Endodermal cell (in vitro differentiated cells): Measurements from ENCODE around the gene CYP26B1. TPM values are rescaled to one million over a fixed set of nuclear protein-coding genes. Genes with fewer than 3 reads are reported as not detected.

Experiments
- DNase-seq: peaks from one replicate; pipeline ENCODE4 v3.0.0-alpha.2; 2017
- H3K27ac ChIP-seq: 2 replicates; pipeline ENCODE4 v1.5.1; 2013; ENCODE audit warnings: mild to moderate bottlenecking, low read depth, low read length, moderate library complexity
- H3K27me3 ChIP-seq: 2 replicates; pipeline ENCODE4 v1.6.1; 2013; ENCODE audit warnings: mild to moderate bottlenecking, low read length, moderate library complexity; ENCODE audit not compliant: insufficient read depth, control insufficient read depth, poor library complexity, severe bottlenecking
- H3K36me3 ChIP-seq: 2 replicates; pipeline ENCODE4 v1.7.0; 2013; ENCODE audit warnings: mild to moderate bottlenecking, low read length, moderate library complexity; ENCODE audit not compliant: control insufficient read depth, insufficient read depth
- H3K4me1 ChIP-seq: one replicate; pipeline ENCODE4 v1.7.0; 2013; ENCODE audit warnings: low read length; ENCODE audit not compliant: control insufficient read depth, insufficient read depth
- H3K4me3 ChIP-seq: 2 replicates; pipeline ENCODE4 v1.5.1; 2013; ENCODE audit warnings: mild to moderate bottlenecking, low read length, moderate library complexity
- H3K9ac ChIP-seq: 2 replicates; pipeline ENCODE4 v1.6.1; 2013; ENCODE audit warnings: mild to moderate bottlenecking, low read length, moderate library complexity; ENCODE audit not compliant: poor library complexity, severe bottlenecking; ENCODE audit errors: extremely low read depth
- H3K9me3 ChIP-seq: 2 replicates; pipeline ENCODE4 v1.6.1; 2013; ENCODE audit warnings: mild to moderate bottlenecking, low read length, moderate library complexity; ENCODE audit not compliant: control insufficient read depth
- H3K27ac Mint-ChIP-seq: 2 replicates; pipeline ENCODE4 v1.8.0; 2020; ENCODE audit warnings: mixed read lengths
- H3K27me3 Mint-ChIP-seq: 2 replicates; pipeline ENCODE4 v1.8.0; 2021; ENCODE audit warnings: mild to moderate bottlenecking, mixed read lengths; ENCODE audit not compliant: insufficient read depth
- H3K36me3 Mint-ChIP-seq: 2 replicates; pipeline ENCODE4 v1.8.0; 2020; ENCODE audit warnings: low read depth, mixed read lengths
- H3K4me1 Mint-ChIP-seq: 2 replicates; pipeline ENCODE4 v1.8.0; 2020; ENCODE audit warnings: mixed read lengths
- H3K4me3 Mint-ChIP-seq: 2 replicates; pipeline ENCODE4 v1.8.0; 2020; ENCODE audit warnings: mild to moderate bottlenecking, moderate library complexity, mixed read lengths
- H3K9me3 Mint-ChIP-seq: 2 replicates; pipeline ENCODE4 v1.8.0; 2020; ENCODE audit warnings: mild to moderate bottlenecking, mixed read lengths
- WGBS, 2 experiments: methylation state at CpG; one replicate each; pipeline versions ENCODE4 v1.1.5 to v1.1.7; 2013; ENCODE audit warnings: missing lambda C conversion rate in 2 of 2, mixed read lengths in 1 of 2; ENCODE audit not compliant: insufficient coverage in 1 of 2, insufficient read length in 1 of 2; 5-methylcytosine and 5-hydroxymethylcytosine counted together
- total RNA-seq, 2 donors: library from RNA; stranded (reverse); fragmentation: NEBNext Ultra II Directional in 1 of 2; extraction: Animal tissue kit (Norgen Biotek cat#: 25700) in 1 of 2; gene quantifications; 2 replicates in 1 of 2; 3 replicates in 1 of 2; pipeline ENCODE4 v1.2.1, GENCODE V29; 2021
- TF ChIP-seq, protein P1 (sequence below): fragments of 200-600 bp; sonication (generic); conservative IDR thresholded peaks from 2 replicates; pipeline ENCODE4 v1.5.0; 2021; ENCODE audit warnings: antibody characterized with exemption, mild to moderate bottlenecking

Gene CYP26B1
- total RNA-seq, 2 donors from 2014 or later: 0.09 to 0.91 TPM

DNA sequence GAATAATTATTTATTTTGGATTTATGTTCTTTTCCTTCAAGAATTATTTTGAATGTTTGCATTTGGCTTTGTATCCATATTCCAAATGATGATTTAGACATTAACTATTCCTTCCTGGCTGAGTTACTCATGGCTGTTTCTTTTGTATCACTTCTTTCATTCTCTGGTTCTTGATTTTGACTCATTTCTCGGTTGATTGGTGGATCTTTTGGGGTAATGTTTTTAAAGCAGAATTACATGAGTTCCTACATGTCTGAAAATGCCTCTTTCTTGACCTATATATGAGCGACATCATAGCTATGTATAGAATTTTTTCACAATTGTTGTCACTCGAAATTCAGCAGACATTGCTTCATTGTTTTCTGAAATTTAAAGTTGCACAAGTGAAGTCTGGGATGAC lies 39.5 kb downstream of the CYP26B1 start:
- TF ChIP-seq, protein P1, sequence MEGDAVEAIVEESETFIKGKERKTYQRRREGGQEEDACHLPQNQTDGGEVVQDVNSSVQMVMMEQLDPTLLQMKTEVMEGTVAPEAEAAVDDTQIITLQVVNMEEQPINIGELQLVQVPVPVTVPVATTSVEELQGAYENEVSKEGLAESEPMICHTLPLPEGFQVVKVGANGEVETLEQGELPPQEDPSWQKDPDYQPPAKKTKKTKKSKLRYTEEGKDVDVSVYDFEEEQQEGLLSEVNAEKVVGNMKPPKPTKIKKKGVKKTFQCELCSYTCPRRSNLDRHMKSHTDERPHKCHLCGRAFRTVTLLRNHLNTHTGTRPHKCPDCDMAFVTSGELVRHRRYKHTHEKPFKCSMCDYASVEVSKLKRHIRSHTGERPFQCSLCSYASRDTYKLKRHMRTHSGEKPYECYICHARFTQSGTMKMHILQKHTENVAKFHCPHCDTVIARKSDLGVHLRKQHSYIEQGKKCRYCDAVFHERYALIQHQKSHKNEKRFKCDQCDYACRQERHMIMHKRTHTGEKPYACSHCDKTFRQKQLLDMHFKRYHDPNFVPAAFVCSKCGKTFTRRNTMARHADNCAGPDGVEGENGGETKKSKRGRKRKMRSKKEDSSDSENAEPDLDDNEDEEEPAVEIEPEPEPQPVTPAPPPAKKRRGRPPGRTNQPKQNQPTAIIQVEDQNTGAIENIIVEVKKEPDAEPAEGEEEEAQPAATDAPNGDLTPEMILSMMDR: no peak
- Mint-ChIP-seq H3K9me3 (peaks cover 24% of the 10 kb centered on the region), H3K27ac (no peak overlapping the region), H3K27me3 (peaks cover 2% of the 10 kb centered on the region), H3K4me1 (no peaks in the 10 kb centered on the region), H3K4me3 (no peak overlapping the region), H3K36me3 (no peaks in the 10 kb centered on the region)
- H3K27ac ChIP-seq: no peak overlapping the region
- H3K9me3 ChIP-seq: no peaks in the 10 kb centered on the region
- no peak for DNase-seq
- H3K27me3 ChIP-seq: no peaks in the 10 kb centered on the region
- WGBS, 2 experiments: 76 to 79% methylated on average over 2 to 3 of the region's 3 CpGs
- H3K9ac ChIP-seq: no peak overlapping the region
- H3K4me3 ChIP-seq: no peak overlapping the region
- H3K4me1 ChIP-seq: no peaks in the 10 kb centered on the region
- no peaks in the 10 kb centered on the region for H3K36me3 ChIP-seq

DNA sequence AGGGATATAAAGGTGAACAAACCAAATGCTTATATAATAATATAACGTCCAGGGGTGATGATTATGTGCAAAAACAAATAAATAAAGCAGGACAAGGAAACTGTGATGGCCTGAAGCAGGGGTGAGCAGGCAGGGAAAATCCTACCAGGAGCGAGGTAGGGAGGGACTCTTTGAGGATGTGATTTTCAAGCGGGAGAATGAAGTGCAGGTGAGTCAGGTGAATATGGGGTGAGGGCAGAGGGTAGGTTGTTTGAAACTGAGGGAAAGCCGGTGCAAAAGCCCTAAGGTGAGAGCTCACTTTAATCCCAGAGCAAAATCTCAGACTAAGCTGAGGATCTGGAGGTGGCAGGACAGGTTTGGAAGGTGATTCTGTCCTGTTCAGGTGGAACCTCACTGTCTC lies 40.7 kb downstream of the CYP26B1 start:
- no peaks in the 10 kb centered on the region for H3K27me3 ChIP-seq
- TF ChIP-seq, protein P1: no peak
- DNase-seq: peak; percentile 16
- no peaks in the 10 kb centered on the region for H3K36me3 ChIP-seq
- H3K27ac ChIP-seq: no peak overlapping the region
- peaks cover 2% of the 10 kb centered on the region for H3K27me3 Mint-ChIP-seq
- no peaks in the 10 kb centered on the region for H3K9me3 ChIP-seq
- H3K27ac Mint-ChIP-seq: no peak overlapping the region
- H3K4me3 Mint-ChIP-seq: no peak overlapping the region
- no peaks in the 10 kb centered on the region for H3K36me3 Mint-ChIP-seq
- no peaks in the 10 kb centered on the region for H3K4me1 Mint-ChIP-seq
- peaks cover 18% of the 10 kb centered on the region for H3K9me3 Mint-ChIP-seq
- no peak overlapping the region for H3K9ac ChIP-seq
- WGBS, 2 experiments: 77 to 94% methylated on average over 3 to 4 of the region's 4 CpGs
- no peak overlapping the region for H3K4me3 ChIP-seq
- H3K4me1 ChIP-seq: no peaks in the 10 kb centered on the region

DNA sequence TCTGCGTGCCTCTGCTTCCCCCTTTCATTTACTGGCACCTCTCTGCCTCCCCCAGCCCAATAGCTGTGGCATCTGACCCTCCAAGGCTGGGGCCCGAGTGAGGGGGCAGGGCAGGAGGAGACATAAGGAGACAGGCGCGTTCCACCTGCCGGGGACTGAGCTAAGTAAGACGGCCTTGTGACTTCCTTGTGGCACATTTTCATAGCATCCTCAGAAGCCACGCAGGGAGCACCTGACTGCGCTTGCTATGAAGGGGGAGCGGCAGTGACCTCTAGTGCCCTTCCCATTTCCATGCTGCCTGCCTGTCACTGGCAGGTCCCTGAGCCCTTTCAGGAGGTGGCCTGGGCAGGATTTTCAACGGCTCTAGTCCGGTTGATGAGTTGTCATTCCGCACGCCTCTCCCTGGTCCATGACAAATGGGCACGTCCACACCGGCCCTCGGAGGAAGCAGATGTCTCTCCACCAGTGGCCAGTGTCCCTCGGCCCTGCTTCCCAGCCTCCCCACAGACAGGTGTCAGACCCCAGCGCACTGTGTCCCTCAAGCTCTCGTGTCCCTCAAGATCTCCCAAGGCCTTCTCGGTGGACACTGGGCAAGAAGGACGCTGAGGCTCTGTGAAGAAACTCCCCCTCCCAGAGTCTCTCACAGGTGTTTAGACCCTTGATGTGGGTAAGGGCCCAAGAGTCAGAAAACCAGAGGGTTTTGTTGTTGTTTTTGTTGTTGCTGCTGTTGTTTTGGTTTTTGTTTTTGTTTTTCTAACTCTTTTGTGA lies 42.7 kb downstream of the CYP26B1 start:
- Histone ChIP-seq H3K9me3 (no peaks in the 10 kb centered on the region), H3K4me1 (no peaks in the 10 kb centered on the region), H3K27me3 (no peaks in the 10 kb centered on the region), H3K9ac (no peak overlapping the region), H3K27ac (no peak overlapping the region), H3K4me3 (no peak overlapping the region), H3K36me3 (no peaks in the 10 kb centered on the region)
- Mint-ChIP-seq H3K27me3 (peaks cover 2% of the 10 kb centered on the region), H3K36me3 (no peaks in the 10 kb centered on the region), H3K4me3 (no peak overlapping the region), H3K9me3 (peaks cover 1% of the 10 kb centered on the region), H3K27ac (no peak overlapping the region), H3K4me1 (no peaks in the 10 kb centered on the region)
- 78 to 83% methylated on average over 8 to 21 of the region's 21 CpGs for WGBS, 2 experiments
- TF ChIP-seq, protein P1: peak; percentile 63
- peak; percentile 79 for DNase-seq
